ENCODE results near the gene NELL1. TPM values are rescaled to one million over a fixed set of nuclear protein-coding genes. Genes with fewer than 3 reads are reported as not detected.

NELL1 gene
- total RNA-seq, 2 donors from 2014 or later, result 0.09 to 0.11 TPM

DNA sequence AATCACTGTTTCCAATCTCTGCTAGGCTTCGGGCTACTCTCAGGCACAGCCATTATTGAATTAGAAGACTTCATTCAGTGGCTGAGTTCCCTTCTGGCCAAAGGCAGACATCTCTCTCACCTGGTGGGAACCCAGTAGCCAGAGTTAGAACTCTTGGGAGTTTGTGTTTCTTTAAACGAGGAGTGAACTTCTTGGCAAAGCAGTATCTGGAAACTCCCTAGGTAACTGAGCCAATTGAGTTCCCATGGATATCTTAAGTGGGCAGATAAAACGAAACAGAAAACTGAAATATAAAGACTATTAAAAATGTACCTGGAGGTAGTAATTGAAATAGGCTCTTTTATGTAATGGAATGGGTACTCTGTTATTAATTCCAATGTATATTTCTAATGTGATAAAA, 125.6 kb downstream of the NELL1 start:
- Histone ChIP-seq H3K27me3 (ENCODE audit: control insufficient read depth, insufficient read depth, low read length, poor library complexity, severe bottlenecking) (no peaks in the 10 kb centered on the region), H3K9ac (ENCODE audit: extremely low read depth, low read length, poor library complexity, severe bottlenecking) (no peak overlapping the region), H3K4me1 (ENCODE audit: control insufficient read depth, insufficient read depth, low read length) (no peaks in the 10 kb centered on the region), H3K4me3 (ENCODE audit: low read length) (no peak overlapping the region), H3K36me3 (ENCODE audit: control insufficient read depth, insufficient read depth, low read length) (no peaks in the 10 kb centered on the region), H3K9me3 (ENCODE audit: control insufficient read depth, low read length) (no peaks in the 10 kb centered on the region), H3K27ac (ENCODE audit: low read depth, low read length) (no peak overlapping the region)
- Mint-ChIP-seq H3K27me3 (ENCODE audit: insufficient read depth) (no peaks in the 10 kb centered on the region), H3K9me3 (no peaks in the 10 kb centered on the region), H3K4me1 (no peaks in the 10 kb centered on the region), H3K4me3 (no peak overlapping the region), H3K27ac (no peak overlapping the region), H3K36me3 (ENCODE audit: low read depth) (no peaks in the 10 kb centered on the region)
- TF ChIP-seq, protein P1, sequence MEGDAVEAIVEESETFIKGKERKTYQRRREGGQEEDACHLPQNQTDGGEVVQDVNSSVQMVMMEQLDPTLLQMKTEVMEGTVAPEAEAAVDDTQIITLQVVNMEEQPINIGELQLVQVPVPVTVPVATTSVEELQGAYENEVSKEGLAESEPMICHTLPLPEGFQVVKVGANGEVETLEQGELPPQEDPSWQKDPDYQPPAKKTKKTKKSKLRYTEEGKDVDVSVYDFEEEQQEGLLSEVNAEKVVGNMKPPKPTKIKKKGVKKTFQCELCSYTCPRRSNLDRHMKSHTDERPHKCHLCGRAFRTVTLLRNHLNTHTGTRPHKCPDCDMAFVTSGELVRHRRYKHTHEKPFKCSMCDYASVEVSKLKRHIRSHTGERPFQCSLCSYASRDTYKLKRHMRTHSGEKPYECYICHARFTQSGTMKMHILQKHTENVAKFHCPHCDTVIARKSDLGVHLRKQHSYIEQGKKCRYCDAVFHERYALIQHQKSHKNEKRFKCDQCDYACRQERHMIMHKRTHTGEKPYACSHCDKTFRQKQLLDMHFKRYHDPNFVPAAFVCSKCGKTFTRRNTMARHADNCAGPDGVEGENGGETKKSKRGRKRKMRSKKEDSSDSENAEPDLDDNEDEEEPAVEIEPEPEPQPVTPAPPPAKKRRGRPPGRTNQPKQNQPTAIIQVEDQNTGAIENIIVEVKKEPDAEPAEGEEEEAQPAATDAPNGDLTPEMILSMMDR (conservative IDR thresholded peaks at IDR 0.05), result no peak
- DNase-seq, result no peak
- 92 to 100% methylated on average over 2 to 3 of the region's 3 CpGs for WGBS, 2 experiments (ENCODE audit: insufficient coverage in 1 of 2, insufficient read length in 1 of 2)

DNA sequence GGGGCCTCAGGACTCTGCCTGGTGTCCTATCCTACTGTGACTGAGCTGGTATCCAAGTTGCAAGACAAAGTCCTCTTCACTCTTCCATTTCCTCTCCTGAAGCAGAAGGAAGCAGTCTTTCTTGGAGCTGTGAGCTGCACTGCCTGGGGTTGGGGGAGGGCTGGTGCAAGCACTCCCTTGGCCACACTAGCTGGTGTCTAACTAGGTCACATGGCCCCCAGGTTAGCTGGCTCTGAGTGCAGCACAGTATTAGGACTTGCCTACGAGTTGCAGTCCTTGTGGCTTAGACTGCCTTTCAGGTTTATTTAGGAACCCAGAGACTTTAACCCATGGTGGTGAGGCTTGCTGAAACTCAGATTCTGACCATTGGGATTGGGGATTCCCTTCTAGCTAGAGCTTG, 138.9 kb downstream of the NELL1 start:
- Histone ChIP-seq H3K27me3 (ENCODE audit: control insufficient read depth, insufficient read depth, low read length, poor library complexity, severe bottlenecking) (no peaks in the 10 kb centered on the region), H3K9ac (ENCODE audit: extremely low read depth, low read length, poor library complexity, severe bottlenecking) (no peak overlapping the region), H3K36me3 (ENCODE audit: control insufficient read depth, insufficient read depth, low read length) (no peaks in the 10 kb centered on the region), H3K4me1 (ENCODE audit: control insufficient read depth, insufficient read depth, low read length) (no peaks in the 10 kb centered on the region), H3K27ac (ENCODE audit: low read depth, low read length) (no peak overlapping the region), H3K4me3 (ENCODE audit: low read length) (no peak overlapping the region), H3K9me3 (ENCODE audit: control insufficient read depth, low read length) (no peaks in the 10 kb centered on the region)
- H3K27me3 Mint-ChIP-seq (ENCODE audit: insufficient read depth), result no peaks in the 10 kb centered on the region
- 77 to 81% methylated on average over 1 of the region's 1 CpG for WGBS, 2 experiments (ENCODE audit: insufficient coverage in 1 of 2, insufficient read length in 1 of 2)
- no peak for DNase-seq
- no peak overlapping the region for H3K27ac Mint-ChIP-seq
- no peaks in the 10 kb centered on the region for H3K4me1 Mint-ChIP-seq
- H3K4me3 Mint-ChIP-seq, result no peak overlapping the region
- TF ChIP-seq, protein P1 (conservative IDR thresholded peaks at IDR 0.05), result no peak
- H3K9me3 Mint-ChIP-seq, result peaks cover 2% of the 10 kb centered on the region
- no peaks in the 10 kb centered on the region for H3K36me3 Mint-ChIP-seq (ENCODE audit: low read depth)

DNA sequence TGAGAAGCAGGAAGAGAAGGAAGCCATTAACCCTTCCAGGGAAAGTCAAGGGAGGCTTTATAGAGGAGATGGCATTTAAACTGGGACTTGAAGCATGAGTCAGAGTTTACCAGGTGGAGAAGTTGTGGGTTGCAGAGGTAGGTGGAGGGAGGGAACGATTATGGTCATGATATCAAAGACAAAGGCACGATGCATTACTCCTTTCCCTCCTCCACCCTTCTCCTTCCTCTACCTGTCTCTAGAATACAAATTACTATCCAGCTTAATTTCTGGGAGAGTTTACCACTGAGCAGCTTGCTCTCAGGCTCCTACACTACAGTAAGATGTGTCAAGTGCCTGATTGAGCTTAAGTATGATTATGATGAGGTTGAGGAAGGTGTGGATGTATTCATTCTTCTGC, 151.7 kb downstream of the NELL1 start:
- Histone ChIP-seq H3K9me3 (ENCODE audit: control insufficient read depth, low read length) (no peaks in the 10 kb centered on the region), H3K36me3 (ENCODE audit: control insufficient read depth, insufficient read depth, low read length) (no peaks in the 10 kb centered on the region), H3K27ac (ENCODE audit: low read depth, low read length) (no peak overlapping the region), H3K9ac (ENCODE audit: extremely low read depth, low read length, poor library complexity, severe bottlenecking) (no peak overlapping the region), H3K4me1 (ENCODE audit: control insufficient read depth, insufficient read depth, low read length) (no peaks in the 10 kb centered on the region), H3K27me3 (ENCODE audit: control insufficient read depth, insufficient read depth, low read length, poor library complexity, severe bottlenecking) (no peaks in the 10 kb centered on the region), H3K4me3 (ENCODE audit: low read length) (no peak overlapping the region)
- no peaks in the 10 kb centered on the region for H3K27me3 Mint-ChIP-seq (ENCODE audit: insufficient read depth)
- H3K4me3 Mint-ChIP-seq, result no peak overlapping the region
- no peak for DNase-seq
- no peaks in the 10 kb centered on the region for H3K4me1 Mint-ChIP-seq
- 88% methylated on average over 2 of the region's 2 CpGs; no CpG with 5 or more reads in 1 of the 2 experiments for WGBS, 2 experiments (ENCODE audit: insufficient coverage in 1 of 2, insufficient read length in 1 of 2)
- no peaks in the 10 kb centered on the region for H3K36me3 Mint-ChIP-seq (ENCODE audit: low read depth)
- H3K9me3 Mint-ChIP-seq, result no peaks in the 10 kb centered on the region
- H3K27ac Mint-ChIP-seq, result no peak overlapping the region
- TF ChIP-seq, protein P1 (conservative IDR thresholded peaks at IDR 0.05), result no peak
